B cell (primary cell): ENCODE measurements around the gene TBC1D1. TPM values are rescaled to one million over a fixed set of nuclear protein-coding genes. Genes with fewer than 3 reads are reported as not detected.

ENCODE experiments used
- ATAC-seq: fragments of 200-7000 bp; cut with Tn5 transposase; one replicate; pipeline ENCODE4 v1.10.0; 2021; ENCODE audit warnings: low read depth, mild to moderate bottlenecking, moderate number of reproducible peaks, moderate library complexity
- CTCF ChIA-PET: fragments of 350-600 bp; sonication (Branson Sonifier 250); formaldehyde crosslinking; loops from one replicate; lab custom pipeline; 2021; ENCODE audit warnings: antibody characterized with exemption, inconsistent platforms; lab: Charles Lee
- POLR2A ChIA-PET: fragments of 350-600 bp; sonication (Branson Sonifier 250); formaldehyde crosslinking; loops from one replicate; lab custom pipeline; 2021; ENCODE audit warnings: antibody characterized with exemption; lab: Charles Lee
- DNase-seq: peaks from one replicate; pipeline ENCODE4 v3.0.0; 2013
- H2AFZ ChIP-seq: 2 replicates; pipeline ENCODE4 v1.6.1; 2012; ENCODE audit warnings: mild to moderate bottlenecking, low read depth, low read length; ENCODE audit not compliant: insufficient read depth, poor library complexity, severe bottlenecking
- H3K27ac ChIP-seq, 2 donors: 1 replicate in 1 of 2; 2 replicates in 1 of 2; pipeline ENCODE4 v1.5.1; 2012 to 2013; ENCODE audit warnings: low read length in 2 of 2, mild to moderate bottlenecking in 2 of 2, moderate library complexity in 1 of 2
- H3K27me3 ChIP-seq, 4 experiments: fragments of 200-600 bp in 1 of 4; sonication (generic) in 1 of 4; replicated peaks in 1 of 4; 1 replicate in 2 of 4; 2 replicates in 2 of 4; pipeline versions ENCODE4 v1.6.1 to v1.7.0; 2013 to 2016; ENCODE audit warnings: low read length in 3 of 4, mild to moderate bottlenecking in 2 of 4, mixed read lengths in 1 of 4, moderate library complexity in 1 of 4; ENCODE audit not compliant: insufficient read depth in 4 of 4, control insufficient read depth in 3 of 4; ENCODE audit errors: control extremely low read depth in 1 of 4
- H3K36me3 ChIP-seq, 2 experiments: replicated peaks in 1 of 2; 1 replicate in 1 of 2; 2 replicates in 1 of 2; pipeline versions ENCODE4 v1.6.1 to v1.7.1; 2013; ENCODE audit warnings: low read length in 1 of 2; ENCODE audit not compliant: insufficient read depth in 2 of 2, control insufficient read depth in 1 of 2; ENCODE audit errors: control extremely low read depth in 1 of 2, extremely low read depth in 1 of 2
- H3K4me1 ChIP-seq, 2 donors: fragments of 200-600 bp in 1 of 2; sonication (generic) in 1 of 2; 1 replicate in 1 of 2; 2 replicates in 1 of 2; pipeline versions ENCODE4 v1.5.1 to v1.6.1; 2013 to 2017; ENCODE audit warnings: low read length in 2 of 2; ENCODE audit not compliant: control insufficient read depth in 2 of 2, insufficient read depth in 2 of 2
- H3K4me2 ChIP-seq: replicated peaks from 2 replicates; pipeline ENCODE3; 2012; ENCODE audit warnings: mild to moderate bottlenecking, low read depth, low read length; ENCODE audit not compliant: poor library complexity, severe bottlenecking
- H3K4me3 ChIP-seq, 5 experiments: fragments of 200-600 bp in 1 of 5; sonication (generic) in 1 of 5; 1 replicate in 3 of 5; 2 replicates in 2 of 5; pipeline versions ENCODE4 v1.5.1 to v1.7.0; 2011 to 2016; ENCODE audit warnings: low read length in 4 of 5, mild to moderate bottlenecking in 4 of 5, low read depth in 2 of 5, control low read depth in 1 of 5, moderate library complexity in 1 of 5; ENCODE audit not compliant: insufficient read depth in 1 of 5; ENCODE audit errors: control extremely low read depth in 1 of 5, extremely low read depth in 1 of 5
- H3K79me2 ChIP-seq: fragments of 200-600 bp; sonication (generic); one replicate; pipeline ENCODE4 v1.6.0; 2016; ENCODE audit warnings: low read length; ENCODE audit not compliant: control insufficient read depth, insufficient read depth
- H3K9ac ChIP-seq: fragments of 200-600 bp; sonication (generic); 2 replicates; pipeline ENCODE4 v1.6.1; 2017; ENCODE audit warnings: mild to moderate bottlenecking, low read length, moderate library complexity
- H3K9me3 ChIP-seq, 3 donors: one replicate each; pipeline versions ENCODE4 v1.6.1 to v1.7.1; 2013; ENCODE audit warnings: low read length in 2 of 3; ENCODE audit not compliant: control insufficient read depth in 2 of 3, insufficient read depth in 1 of 3; ENCODE audit errors: control extremely low read depth in 1 of 3
- H4K20me1 ChIP-seq: 2 replicates; pipeline ENCODE4 v1.6.0; 2012; ENCODE audit warnings: mild to moderate bottlenecking, low read length; ENCODE audit not compliant: insufficient read depth, control insufficient read depth, poor library complexity, severe bottlenecking
- H3K27ac Mint-ChIP-seq: one replicate; pipeline ENCODE4 v1.8.0; 2021; ENCODE audit warnings: mixed read lengths
- H3K27me3 Mint-ChIP-seq: one replicate; pipeline ENCODE4 v1.8.0; 2021; ENCODE audit warnings: mixed read lengths
- H3K4me1 Mint-ChIP-seq: one replicate; pipeline ENCODE4 v1.8.0; 2021; ENCODE audit warnings: mixed read lengths
- H3K4me3 Mint-ChIP-seq: one replicate; pipeline ENCODE4 v1.8.0; 2021; ENCODE audit warnings: mixed read lengths
- H3K9me3 Mint-ChIP-seq: one replicate; pipeline ENCODE4 v1.8.0; 2022; ENCODE audit warnings: mixed read lengths; ENCODE audit not compliant: insufficient read depth
- CTCF ChIP-seq: fragments of 200-600 bp; IDR thresholded peaks from one replicate; pipeline ENCODE4 v1.8.0; 2022; ENCODE audit warnings: antibody characterized with exemption, mild to moderate bottlenecking
- EZH2 ChIP-seq: IDR thresholded peaks from 2 replicates; pipeline ENCODE4 v1.6.1; 2012; ENCODE audit warnings: borderline replicate concordance, low read depth, mild to moderate bottlenecking, moderate library complexity, low read length; ENCODE audit not compliant: insufficient read depth, poor library complexity, severe bottlenecking
- WGBS: methylation state at CpG from one replicate; pipeline ENCODE4 v1.1.5; 2013; ENCODE audit warnings: missing lambda C conversion rate; ENCODE audit not compliant: insufficient coverage; 5-methylcytosine and 5-hydroxymethylcytosine counted together
- intact Hi-C: fragments of 100-400 bp; cut with micrococcal nuclease; formaldehyde crosslinking; loops from one replicate; pipeline ENCODE4 v1.10.0; 2022
- polyA plus RNA-seq: library from polyadenylated mRNA; depleted of rRNA; stranded (reverse); fragments of >200 nt; gene quantifications from 2 replicates; pipeline ENCODE4 v1.2.3, GENCODE V29; 2012
- total RNA-seq, 2 donors: library from RNA; stranded (reverse); fragments of 120-200 nt in 1 of 2; gene quantifications; 1 replicate in 1 of 2; 2 replicates in 1 of 2; pipeline versions ENCODE4 v1.2.3 to v1.2.4, GENCODE V29; 2013 to 2022

The TBC1D1 gene
- total and polyA plus RNA-seq, 2 donors (not counting 1 experiment from before 2014, with no cell fraction given), result 88.2 to 98.7 TPM

- TF ChIP-seq EZH2, result no peak
- TF ChIP-seq CTCF, result no peak
- H3K27ac ChIP-seq, result no peak overlapping the region
Observed at GRCh38 chr4:38072578-38072977, 181.7 kb downstream of the TBC1D1 start.

GRCh38 chr4:38073596-38074234 is 182.8 kb downstream of the TBC1D1 start:
- Histone ChIP-seq H2AFZ (no peak overlapping the region), H3K4me3 (no peak overlapping the region), H3K36me3 (peaks cover 12 to 55% of the 10 kb centered on the region in 2 experiments), H3K27me3 (no peaks in the 10 kb centered on the region), H3K4me1 (peaks cover 0 to 13% of the 10 kb centered on the region in 2 donors), H3K79me2 (peaks cover 14% of the 10 kb centered on the region), H3K9ac (no peak overlapping the region), H4K20me1 (peaks cover 2% of the 10 kb centered on the region), H3K27ac (no peak overlapping the region), H3K9me3 (no peaks in the 10 kb centered on the region), H3K4me2 (no peak overlapping the region)
- H3K27me3 Mint-ChIP-seq, result no peaks in the 10 kb centered on the region
- no peaks in the 10 kb centered on the region for H3K9me3 Mint-ChIP-seq
- peaks cover 23% of the 10 kb centered on the region for H3K4me1 Mint-ChIP-seq
- ChIA-PET POLR2A (no interaction called here), CTCF (interaction anchor here (0.6 to 1.0 kb wide), 2 partner anchors 12 to 30 kb away, joined by 3 read pairs; no protein-coding TSS in a partner anchor)
- no peak for ATAC-seq
- no peak for DNase-seq
- 100% methylated on average over 2 of the region's 4 CpGs for whole genome bisulfite sequencing
- no peak overlapping the region for H3K4me3 Mint-ChIP-seq
- H3K27ac Mint-ChIP-seq, result no peak overlapping the region
- TF ChIP-seq EZH2, result no peak
- TF ChIP-seq CTCF, result no peak
- intact Hi-C loops, result no loop called here

More at GRCh38 chr4:38072578-38072977, 181.7 kb downstream of the TBC1D1 start:
- DNase-seq, result no peak
- peaks cover 0 to 7% of the 10 kb centered on the region in 2 donors for H3K4me1 ChIP-seq
- peaks cover 10% of the 10 kb centered on the region for H4K20me1 ChIP-seq
- Mint-ChIP-seq H3K9me3 (no peaks in the 10 kb centered on the region), H3K27me3 (no peaks in the 10 kb centered on the region), H3K4me3 (no peak overlapping the region), H3K4me1 (peaks cover 26% of the 10 kb centered on the region), H3K27ac (no peak overlapping the region)
- H3K36me3 ChIP-seq, result peaks cover 21 to 56% of the 10 kb centered on the region in 2 experiments
- ChIA-PET CTCF (interaction anchor here (1.0 to 1.1 kb wide), 2 partner anchors 38 to 107 kb away, joined by 3 read pairs; no protein-coding TSS in a partner anchor), POLR2A (no interaction called here)
- no peak overlapping the region for H3K9ac ChIP-seq
- intact Hi-C loops, result no loop called here
- H3K9me3 ChIP-seq, result no peaks in the 10 kb centered on the region
- H2AFZ ChIP-seq, result no peak overlapping the region
- WGBS, result no CpG with 5 or more reads among the region's 3 CpGs
- no peak overlapping the region for H3K4me2 ChIP-seq
- no peaks in the 10 kb centered on the region for H3K27me3 ChIP-seq
- peaks cover 8% of the 10 kb centered on the region for H3K79me2 ChIP-seq
- no peak overlapping the region for H3K4me3 ChIP-seq
- ATAC-seq, result no peak
